IMR-90 (cell line): ENCODE data around the gene FLNA. TPM values are rescaled to one million over a fixed set of nuclear protein-coding genes. Genes with fewer than 3 reads are reported as not detected.
A peak's percentile ranks its signal among the peaks of the same experiment; 100 is the strongest.

Experiments used
- ATAC-seq: fragments of 200-7000 bp; cut with Tn5 transposase; 2 replicates; pipeline ENCODE4 v1.9.1; 2020; ENCODE audit warnings: low read depth, mild to moderate bottlenecking, moderate library complexity
- BruUV-seq: library from RNA; stranded (reverse); fragments of 400-500 nt; replicated peaks from 2 replicates; lab custom pipeline; 2021; lab: Mats Ljungman, UMichigan
- CTCF ChIA-PET: fragments of 300-600 bp; formaldehyde crosslinking; extraction: SDS; loops from one replicate; lab custom pipeline; 2021; ENCODE audit warnings: antibody characterized with exemption; lab: Yijun Ruan, JAX
- POLR2A ChIA-PET: fragments of 300-600 bp; sonication (Branson Sonifier 250); formaldehyde crosslinking; loops from one replicate; lab custom pipeline; 2022; ENCODE audit warnings: antibody characterized with exemption; ENCODE audit not compliant: unreplicated experiment; lab: Charles Lee
- DNase-seq: peaks from one replicate; pipeline ENCODE4 v3.0.0; 2013
- H2AFZ ChIP-seq: replicated peaks from 2 replicates; pipeline ENCODE3; 2013; ENCODE audit warnings: low read length, mild to moderate bottlenecking; ENCODE audit not compliant: poor library complexity
- H2AK5ac ChIP-seq: 2 replicates; pipeline ENCODE4 v1.6.1; 2013; ENCODE audit warnings: low read depth, low read length, inconsistent platforms
- H2AK9ac ChIP-seq: replicated peaks from 2 replicates; pipeline ENCODE3; 2013; ENCODE audit warnings: mild to moderate bottlenecking, low read depth, low read length, moderate library complexity; ENCODE audit not compliant: poor library complexity
- H2BK120ac ChIP-seq: 2 replicates; pipeline ENCODE4 v1.6.1; 2013; ENCODE audit warnings: low read depth, low read length, inconsistent platforms
- H2BK15ac ChIP-seq: 3 replicates; pipeline ENCODE4 v1.6.1; 2013; ENCODE audit warnings: low read depth, low read length, inconsistent platforms
- H2BK20ac ChIP-seq: 2 replicates; pipeline ENCODE4 v1.6.1; 2013; ENCODE audit warnings: low read depth, mild to moderate bottlenecking, inconsistent platforms, low read length, moderate library complexity
- H2BK5ac ChIP-seq: 2 replicates; pipeline ENCODE4 v1.6.1; 2013; ENCODE audit warnings: mild to moderate bottlenecking, low read depth, low read length, inconsistent platforms; ENCODE audit not compliant: poor library complexity, severe bottlenecking
- H3K14ac ChIP-seq: replicated peaks from 2 replicates; pipeline ENCODE4 v1.6.1; 2013; ENCODE audit warnings: low read depth, low read length, inconsistent platforms
- H3K18ac ChIP-seq: 2 replicates; pipeline ENCODE4 v1.6.1; 2013; ENCODE audit warnings: low read depth, low read length, control low read depth
- H3K23ac ChIP-seq: 2 replicates; pipeline ENCODE4 v1.6.1; 2013; ENCODE audit warnings: low read depth, low read length, inconsistent platforms
- H3K27ac ChIP-seq: 2 replicates; pipeline ENCODE4 v1.5.1; 2013; ENCODE audit warnings: mild to moderate bottlenecking, control low read depth, low read length; ENCODE audit not compliant: insufficient read depth
- H3K27me3 ChIP-seq: 2 replicates; pipeline ENCODE4 v1.6.1; 2013; ENCODE audit warnings: low read length; ENCODE audit not compliant: control insufficient read depth, insufficient read depth
- H3K36me3 ChIP-seq: 2 replicates; pipeline ENCODE4 v1.6.1; 2013; ENCODE audit warnings: low read length, mixed read lengths; ENCODE audit not compliant: control insufficient read depth, insufficient read depth
- H3K4ac ChIP-seq: 2 replicates; pipeline ENCODE4 v1.6.1; 2013; ENCODE audit warnings: low read depth, low read length, inconsistent platforms
- H3K4me1 ChIP-seq: 2 replicates; pipeline ENCODE4 v1.6.1; 2013; ENCODE audit warnings: low read length, mixed read lengths; ENCODE audit not compliant: control insufficient read depth, insufficient read depth
- H3K4me2 ChIP-seq: 2 replicates; pipeline ENCODE4 v1.6.1; 2013; ENCODE audit warnings: low read depth, mild to moderate bottlenecking, control low read depth, low read length, moderate library complexity
- H3K4me3 ChIP-seq: 2 replicates; pipeline ENCODE4 v1.5.1; 2013; ENCODE audit warnings: low read depth, mild to moderate bottlenecking, control low read depth, low read length, moderate library complexity; ENCODE audit not compliant: insufficient read depth
- H3K56ac ChIP-seq: 2 replicates; pipeline ENCODE4 v1.6.1; 2013; ENCODE audit warnings: low read length, inconsistent platforms; ENCODE audit not compliant: insufficient read depth; ENCODE audit errors: extremely low read depth
- H3K79me1 ChIP-seq, 2 experiments: 2 replicates each; pipeline ENCODE4 v1.6.1; 2013; ENCODE audit warnings: low read length in 2 of 2, inconsistent platforms in 1 of 2, low read depth in 1 of 2
- H3K9ac ChIP-seq: 2 replicates; pipeline ENCODE4 v1.6.1; 2013; ENCODE audit warnings: low read depth, low read length, control low read depth
- H3K9me1 ChIP-seq: 2 replicates; pipeline ENCODE4 v1.6.1; 2013; ENCODE audit warnings: low read length, inconsistent platforms; ENCODE audit not compliant: insufficient read depth
- H3K9me3 ChIP-seq: 2 replicates; pipeline ENCODE4 v1.6.1; 2013; ENCODE audit warnings: low read length; ENCODE audit not compliant: control insufficient read depth, insufficient read depth
- H4K20me1 ChIP-seq: 2 replicates; pipeline ENCODE4 v1.6.1; 2013; ENCODE audit warnings: low read length, inconsistent platforms; ENCODE audit not compliant: insufficient read depth
- H4K5ac ChIP-seq: 2 replicates; pipeline ENCODE4 v1.6.1; 2013; ENCODE audit warnings: mild to moderate bottlenecking, low read depth, low read length, control low read depth
- H4K8ac ChIP-seq, 2 experiments: 2 replicates each; pipeline ENCODE4 v1.6.1; 2013; ENCODE audit warnings: low read depth in 2 of 2, low read length in 2 of 2, control low read depth in 1 of 2, inconsistent platforms in 1 of 2
- H4K91ac ChIP-seq: 2 replicates; pipeline ENCODE4 v1.6.1; 2013; ENCODE audit warnings: low read depth, low read length, inconsistent platforms; ENCODE audit not compliant: insufficient read depth
- BHLHE40 ChIP-seq: fragments of 150-350 bp; IDR thresholded peaks from 2 replicates; pipeline ENCODE4 v1.6.1; 2016; ENCODE audit warnings: mild to moderate bottlenecking, low read depth, low read length
- CEBPB ChIP-seq: IDR thresholded peaks from 2 replicates; pipeline ENCODE4 v1.6.1; 2012; ENCODE audit warnings: low read depth, low read length, improper control_type of control experiment
- CTCF ChIP-seq: conservative IDR thresholded peaks from 2 replicates; pipeline ENCODE4 v1.5.1; 2012; ENCODE audit warnings: mild to moderate bottlenecking, low read depth, low read length, improper control_type of control experiment
- ELK1 ChIP-seq: fragments of 150-350 bp; IDR thresholded peaks from 2 replicates; pipeline ENCODE4 v1.6.1; 2016; ENCODE audit warnings: low read depth, mild to moderate bottlenecking, low read length, moderate library complexity, borderline replicate concordance
- FOS ChIP-seq: fragments of 150-350 bp; IDR thresholded peaks from 2 replicates; pipeline ENCODE4 v1.6.1; 2016; ENCODE audit warnings: low read depth, low read length
- MAFK ChIP-seq: IDR thresholded peaks from 2 replicates; pipeline ENCODE4 v1.6.1; 2012; ENCODE audit warnings: low read depth, low read length, improper control_type of control experiment
- MAZ ChIP-seq: IDR thresholded peaks from 2 replicates; pipeline ENCODE4 v1.6.1; 2012; ENCODE audit warnings: low read depth, mild to moderate bottlenecking, low read length, improper control_type of control experiment, moderate library complexity, borderline replicate concordance
- MXI1 ChIP-seq: IDR thresholded peaks from 2 replicates; pipeline ENCODE4 v1.6.1; 2012; ENCODE audit warnings: low read depth, mild to moderate bottlenecking, low read length, moderate library complexity, borderline replicate concordance
- NFE2L2 ChIP-seq: fragments of 150-350 bp; IDR thresholded peaks from 2 replicates; pipeline ENCODE4 v1.6.1; 2016; ENCODE audit warnings: low read depth, mild to moderate bottlenecking, low read length
- POLR2A ChIP-seq: IDR thresholded peaks from 2 replicates; pipeline ENCODE4 v1.6.1; 2012; ENCODE audit warnings: mild to moderate bottlenecking, low read depth, low read length
- RAD21 ChIP-seq: IDR thresholded peaks from 2 replicates; pipeline ENCODE4 v1.6.1; 2012; ENCODE audit warnings: low read length, improper control_type of control experiment
- RCOR1 ChIP-seq: IDR thresholded peaks from 2 replicates; pipeline ENCODE4 v1.6.1; 2012; ENCODE audit warnings: mild to moderate bottlenecking, low read length, improper control_type of control experiment; ENCODE audit not compliant: insufficient replicate concordance
- RFX5 ChIP-seq: IDR thresholded peaks from 2 replicates; pipeline ENCODE4 v1.8.0; 2012; ENCODE audit warnings: low read depth, mild to moderate bottlenecking, low read length, moderate library complexity
- SMC3 ChIP-seq: fragments of 150-350 bp; IDR thresholded peaks from 2 replicates; pipeline ENCODE4 v1.6.1; 2016; ENCODE audit warnings: low read depth, mild to moderate bottlenecking, antibody characterized with exemption, low read length, moderate library complexity
- WGBS, 2 experiments: methylation state at CpG; one replicate each; pipeline versions ENCODE4 v1.1.5 to v1.1.7; 2013; ENCODE audit warnings: missing lambda C conversion rate in 2 of 2; ENCODE audit not compliant: insufficient read length in 1 of 2; ENCODE audit errors: extremely low coverage in 2 of 2; 5-methylcytosine and 5-hydroxymethylcytosine counted together
- dilution Hi-C: fragments of 300-500 bp; cut with HindIII; formaldehyde crosslinking; loops from one replicate; pipeline ENCODE4 v1.14.3; 2018; ENCODE audit warnings: low sequenced_read_pairs; ENCODE audit not compliant: unreplicated experiment
- in situ Hi-C: fragments of 300-500 bp; cut with MboI; formaldehyde crosslinking; loops from 3 replicates; pipeline ENCODE4 v1.14.3; 2019; ENCODE audit warnings: low sequenced_read_pairs, inconsistent platforms, mixed read lengths
- intact Hi-C: fragments of 100-400 bp; cut with micrococcal nuclease; formaldehyde crosslinking; loops from 2 replicates; pipeline ENCODE4 v1.10.0; 2022
- polyA plus RNA-seq, 3 experiments: library from polyadenylated mRNA; depleted of rRNA; stranded (reverse); fragments of >200 nt; gene quantifications; 2 replicates each; pipeline ENCODE4 v1.2.3, GENCODE V29; 2012; ENCODE audit warnings: low replicate concordance in 1 of 3
- total RNA-seq: library from RNA; depleted of rRNA; stranded (reverse); fragments of >200 nt; gene quantifications from 2 replicates; pipeline ENCODE4 v1.2.3, GENCODE V29; 2012
- TF ChIP-seq, protein P1 (sequence below): fragments of 150-350 bp; IDR thresholded peaks from 2 replicates; pipeline ENCODE4 v1.6.1; 2017; ENCODE audit warnings: mild to moderate bottlenecking, antibody characterized with exemption, low read length, low read depth

The FLNA gene
- total and polyA plus RNA-seq, 2 of the 4 experiments (the other 2 are of a cell fraction) = 1,356 to 1,357 TPM

DNA sequence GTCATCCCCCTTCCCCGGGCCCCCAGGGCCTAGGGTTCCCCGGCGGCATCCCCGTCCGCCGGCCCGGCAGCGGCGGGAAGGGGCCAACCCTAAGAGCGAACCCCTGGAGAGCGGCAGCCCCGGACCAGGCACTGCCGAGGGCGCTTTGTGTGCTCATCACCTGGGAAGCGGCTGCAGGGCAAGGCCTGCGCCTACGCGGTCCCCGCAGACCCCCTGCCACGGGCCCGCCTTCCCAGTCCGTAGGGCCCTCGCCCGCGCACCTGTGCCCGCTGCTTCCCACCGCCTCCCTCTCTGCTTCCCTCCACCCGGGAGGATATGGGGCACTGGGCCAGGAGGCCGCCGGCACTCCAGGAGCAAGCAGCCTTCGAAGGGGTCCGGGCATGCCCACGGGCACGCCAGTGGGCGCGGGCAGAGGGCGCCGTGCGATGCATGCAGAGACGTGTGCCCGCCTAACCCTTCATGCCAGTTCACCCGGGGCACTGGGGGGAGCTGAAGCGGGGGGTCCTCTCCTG is 2.6 kb downstream of the FLNA start:
- no peak overlapping the region for H2BK15ac ChIP-seq
- peaks cover 30% of the 10 kb centered on the region for H3K36me3 ChIP-seq
- 0 out of 2 replicates have a peak, but pooled peaks cover 5% of the 10 kb centered on the region for H3K9me1 ChIP-seq
- WGBS, 2 experiments = 30% methylated on average over 7 of the region's 43 CpGs; no CpG with 5 or more reads in 1 of the 2 experiments
- peak overlapping the region; percentile 83 for H2AK9ac ChIP-seq
- H3K4me2 ChIP-seq = peak overlapping the region; percentile 73
- H3K18ac ChIP-seq = peak overlapping the region; percentile 3; the same call in 1 of the 2 replicates
- H3K4me3 ChIP-seq = peak overlapping the region; percentile 90
- peaks cover 0 to 10% of the 10 kb centered on the region in 2 experiments; a peak in 2 of 4 replicates for H3K79me1 ChIP-seq
- DNase-seq (no peak), ATAC-seq (no peak; the same call in 1 of the 2 replicates)
- peak overlapping the region; percentile 75 for H3K23ac ChIP-seq
- H3K4ac ChIP-seq = peak overlapping the region; percentile 99
- intact Hi-C loops (loop anchor here (5.0 kb wide), 1 partner anchor 160 kb away; no protein-coding TSS in a partner anchor), in situ Hi-C loops (no loop called here), dilution Hi-C loops (no loop called here)
- H3K56ac ChIP-seq = peak overlapping the region; percentile 98; the same call in 1 of the 2 replicates
- H2BK5ac ChIP-seq = peak overlapping the region; percentile 91
- peaks cover 10% of the 10 kb centered on the region for H3K4me1 ChIP-seq
- H2BK20ac ChIP-seq = no peak overlapping the region
- H3K9me3 ChIP-seq = no peaks in the 10 kb centered on the region
- H3K27me3 ChIP-seq = no peaks in the 10 kb centered on the region
- CTCF ChIA-PET = no interaction called here
- H2AFZ ChIP-seq = no peak overlapping the region
- H2AK5ac ChIP-seq = peak overlapping the region; percentile 90
- POLR2A ChIA-PET = no interaction called here
- H4K91ac ChIP-seq = peak overlapping the region; percentile 94
- no TSS peak for BruUV-seq
- H4K5ac ChIP-seq = peak overlapping the region; percentile 11; the same call in 1 of the 2 replicates
- H3K9ac ChIP-seq = peak overlapping the region; percentile 98
- peaks cover 42% of the 10 kb centered on the region for H4K20me1 ChIP-seq
- H3K27ac ChIP-seq = peak overlapping the region; percentile 97
- peak overlapping the region; percentile 84 for H3K14ac ChIP-seq
- peak overlapping the region; percentile 24 to 84; a peak in 2 of 4 replicates for H4K8ac ChIP-seq
- peak overlapping the region; percentile 57; the same call in 1 of the 2 replicates for H2BK120ac ChIP-seq
- TF ChIP-seq POLR2A (no peak), MAZ (no peak), CTCF (no peak), RAD21 (no peak), MXI1 (no peak), BHLHE40 (no peak), RFX5 (no peak), MAFK (no peak), NFE2L2 (no peak), RCOR1 (no peak), SMC3 (no peak), FOS (no peak), CEBPB (no peak), ELK1 (no peak)
- TF ChIP-seq, protein P1, sequence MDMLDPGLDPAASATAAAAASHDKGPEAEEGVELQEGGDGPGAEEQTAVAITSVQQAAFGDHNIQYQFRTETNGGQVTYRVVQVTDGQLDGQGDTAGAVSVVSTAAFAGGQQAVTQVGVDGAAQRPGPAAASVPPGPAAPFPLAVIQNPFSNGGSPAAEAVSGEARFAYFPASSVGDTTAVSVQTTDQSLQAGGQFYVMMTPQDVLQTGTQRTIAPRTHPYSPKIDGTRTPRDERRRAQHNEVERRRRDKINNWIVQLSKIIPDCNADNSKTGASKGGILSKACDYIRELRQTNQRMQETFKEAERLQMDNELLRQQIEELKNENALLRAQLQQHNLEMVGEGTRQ = no peak
